Liver (tissue), 9 donors: ENCODE measurements around the gene HOXA3. TPM values are rescaled to one million over a fixed set of nuclear protein-coding genes. Genes with fewer than 3 reads are reported as not detected.

Source experiments
- DNase-seq: peaks from one replicate; pipeline ENCODE4 v3.0.0-alpha.2; 2017; ENCODE audit warnings: low spot score
- H3K27ac ChIP-seq, 2 donors: one replicate each; pipeline ENCODE4 v1.7.0; 2013; ENCODE audit warnings: inconsistent platforms in 2 of 2, low read length in 2 of 2, control low read depth in 1 of 2, low read depth in 1 of 2, mild to moderate bottlenecking in 1 of 2
- H3K27me3 ChIP-seq, 4 donors: one replicate each; pipeline versions ENCODE4 v1.6.1 to v1.7.0; 2013; ENCODE audit warnings: low read length in 3 of 4, inconsistent platforms in 1 of 4, mild to moderate bottlenecking in 1 of 4, moderate library complexity in 1 of 4; ENCODE audit not compliant: control insufficient read depth in 4 of 4, insufficient read depth in 4 of 4
- H3K36me3 ChIP-seq, 4 donors: one replicate each; pipeline versions ENCODE4 v1.6.1 to v1.7.0; 2013; ENCODE audit warnings: low read length in 3 of 4, mild to moderate bottlenecking in 3 of 4, low read depth in 1 of 4, moderate library complexity in 1 of 4; ENCODE audit not compliant: control insufficient read depth in 4 of 4, insufficient read depth in 3 of 4
- H3K4me1 ChIP-seq, 4 donors: one replicate each; pipeline versions ENCODE4 v1.6.1 to v1.7.0; 2013; ENCODE audit warnings: low read length in 3 of 4, mild to moderate bottlenecking in 3 of 4, moderate library complexity in 1 of 4; ENCODE audit not compliant: control insufficient read depth in 4 of 4, insufficient read depth in 4 of 4
- H3K4me3 ChIP-seq, 3 donors: one replicate each; pipeline versions ENCODE4 v1.6.1 to v1.7.0; 2013; ENCODE audit warnings: low read length in 3 of 3, control low read depth in 1 of 3, low read depth in 1 of 3, mild to moderate bottlenecking in 1 of 3
- H3K9ac ChIP-seq, 2 donors: one replicate each; pipeline ENCODE4 v1.7.0; 2013; ENCODE audit warnings: low read length in 2 of 2, mild to moderate bottlenecking in 2 of 2, moderate library complexity in 2 of 2, control low read depth in 1 of 2, low read depth in 1 of 2
- H3K9me3 ChIP-seq, 4 donors: one replicate each; pipeline versions ENCODE4 v1.6.1 to v1.7.0; 2013; ENCODE audit warnings: low read length in 3 of 4; ENCODE audit not compliant: control insufficient read depth in 4 of 4
- EGR1 ChIP-seq, 2 donors: IDR thresholded peaks; 2 replicates each; pipeline ENCODE4 v1.6.1; 2016 to 2018; ENCODE audit warnings: antibody characterized with exemption in 2 of 2, low read depth in 2 of 2
- FOXA1 ChIP-seq: IDR thresholded peaks from 2 replicates; pipeline ENCODE4 v1.6.1; 2016; ENCODE audit warnings: antibody characterized with exemption
- GABPA ChIP-seq, 2 donors: IDR thresholded peaks in 1 of 2; conservative IDR thresholded peaks in 1 of 2; 2 replicates each; pipeline ENCODE4 v1.6.1; 2016; ENCODE audit warnings: antibody characterized with exemption in 2 of 2, mild to moderate bottlenecking in 1 of 2, moderate library complexity in 1 of 2
- JUND ChIP-seq, 2 donors: IDR thresholded peaks; 2 replicates each; pipeline ENCODE4 v1.6.1; 2016; ENCODE audit warnings: antibody characterized with exemption in 2 of 2
- NR2F2 ChIP-seq: IDR thresholded peaks from 2 replicates; pipeline ENCODE4 v1.6.1; 2016; ENCODE audit warnings: antibody characterized with exemption
- RAD21 ChIP-seq, 2 donors: IDR thresholded peaks; 2 replicates each; pipeline ENCODE4 v1.6.1; 2016; ENCODE audit warnings: antibody characterized with exemption in 2 of 2, mild to moderate bottlenecking in 2 of 2
- RXRA ChIP-seq, 2 donors: IDR thresholded peaks; 2 replicates each; pipeline ENCODE4 v1.6.1; 2017 to 2018; ENCODE audit warnings: antibody characterized with exemption in 2 of 2, mild to moderate bottlenecking in 1 of 2
- SP1 ChIP-seq: IDR thresholded peaks from 2 replicates; pipeline ENCODE4 v1.6.1; 2018; ENCODE audit warnings: antibody characterized with exemption, mild to moderate bottlenecking
- TAF1 ChIP-seq: conservative IDR thresholded peaks from 2 replicates; pipeline ENCODE4 v1.6.1; 2016; ENCODE audit warnings: antibody characterized with exemption, mild to moderate bottlenecking
- YY1 ChIP-seq: IDR thresholded peaks from 2 replicates; pipeline ENCODE4 v1.6.1; 2016; ENCODE audit warnings: antibody characterized with exemption, mild to moderate bottlenecking
- WGBS: extraction: QIAGEN DNeasy Blood & Tissue Kit; methylation state at CpG from one replicate; pipeline ENCODE4 v1.1.7; 2013; 5-methylcytosine and 5-hydroxymethylcytosine counted together
- polyA plus RNA-seq, 2 donors: library from polyadenylated mRNA; stranded (reverse) in 1 of 2; unstranded in 1 of 2; fragments of 200-250 nt in 1 of 2; fragments of >200 nt in 1 of 2; fragmentation: Nextera tagmentation in 1 of 2; extraction: Ambion mirVana in 1 of 2; gene quantifications; one replicate each; pipeline versions ENCODE4 v1.2.1 to v1.2.3, GENCODE V29; 2013 to 2015
- total RNA-seq, 2 donors: library from RNA; depleted of rRNA; stranded (reverse); fragments of >200 nt; gene quantifications; one replicate each; pipeline ENCODE4 v1.2.3, GENCODE V29; 2014
- TF ChIP-seq, protein P1 (sequence below): IDR thresholded peaks from 2 replicates; pipeline ENCODE4 v1.6.1; 2016; ENCODE audit warnings: antibody characterized with exemption, mild to moderate bottlenecking
- TF ChIP-seq, protein P2 (sequence below): fragments of 150-350 bp; IDR thresholded peaks from 2 replicates; pipeline ENCODE4 v1.5.1; 2017; ENCODE audit warnings: improper control_type of control experiment, low read depth, low read length; ENCODE audit not compliant: missing input control
- TF ChIP-seq, protein P3 (sequence below): IDR thresholded peaks from 2 replicates; pipeline ENCODE4 v1.6.1; 2016; ENCODE audit warnings: antibody characterized with exemption
- donor health status: healthy.
- donor health status: healthy.
- donor health status: healthy.
- donor health status: healthy.
- donor health status: healthy.

Gene HOXA3
- total and polyA plus RNA-seq, 4 donors = 0.11 to 0.28 (median 0.20) TPM

DNA sequence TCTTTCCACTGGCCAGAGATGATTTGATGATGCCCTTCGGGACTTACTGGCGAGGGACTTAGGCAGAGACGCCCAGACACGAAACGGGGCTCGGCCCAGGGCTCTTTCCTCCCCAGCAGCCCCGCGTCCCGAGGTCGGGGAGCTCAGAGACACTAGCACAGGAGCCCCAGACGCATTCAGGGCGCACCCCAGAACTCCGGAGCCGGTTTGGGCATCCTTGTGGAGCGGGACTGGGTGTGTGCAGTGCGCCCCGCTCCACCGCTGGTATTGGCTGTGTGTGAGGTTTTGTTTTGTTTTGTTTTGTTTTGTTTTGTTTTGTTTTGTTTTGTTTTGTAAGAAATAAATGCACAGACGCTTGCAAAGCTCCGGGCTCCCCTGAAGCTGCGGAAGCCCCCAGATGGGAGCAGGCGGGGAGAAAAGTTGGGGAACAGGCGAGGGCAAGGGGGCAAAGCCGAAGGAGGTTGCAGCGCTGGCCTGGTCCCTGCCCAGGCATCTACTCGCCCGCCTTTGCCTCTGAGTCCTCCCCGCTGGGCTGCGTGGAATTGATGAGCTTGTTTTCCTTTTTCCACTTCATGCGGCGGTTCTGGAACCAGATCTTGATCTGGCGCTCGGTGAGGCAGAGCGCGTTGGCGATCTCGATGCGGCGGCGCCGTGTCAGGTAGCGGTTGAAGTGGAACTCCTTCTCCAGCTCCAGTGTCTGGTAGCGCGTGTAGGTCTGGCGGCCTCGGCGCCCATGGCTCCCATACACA is 7.0 kb downstream of the HOXA3 start:
- peaks cover 8 to 33% (median 16%) of the 10 kb centered on the region in 4 donors for H3K27me3 ChIP-seq

DNA sequence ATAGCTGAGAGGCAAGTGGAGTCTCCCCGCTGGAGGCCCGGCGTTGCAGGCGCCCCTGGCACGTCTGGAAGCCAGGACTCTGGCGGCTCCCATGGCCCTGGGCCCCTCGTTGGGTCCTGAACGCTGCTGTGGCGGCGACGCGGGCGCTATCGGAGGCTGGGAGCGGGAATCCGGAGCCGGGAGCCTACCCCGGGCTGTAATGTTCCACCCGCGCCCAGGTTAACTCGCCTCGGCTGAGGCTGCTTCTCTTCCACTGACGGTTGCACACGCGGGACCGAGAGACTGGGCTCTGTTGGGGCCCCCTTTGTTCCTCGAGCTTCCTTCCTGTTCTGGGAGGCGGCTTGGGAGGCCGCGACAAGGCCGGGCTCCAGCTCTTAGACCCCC is 7.6 kb downstream of the HOXA3 start:
- no peak overlapping the region for H3K9ac ChIP-seq
- H3K4me1 ChIP-seq = peaks cover 2 to 19% (median 7%) of the 10 kb centered on the region in 4 donors
- H3K36me3 ChIP-seq = no peaks in the 10 kb centered on the region
- no peak overlapping the region for H3K4me3 ChIP-seq
- TF ChIP-seq YY1 (no peak), JUND (IDR thresholded peaks at IDR 0.05) (no peak), RXRA (IDR thresholded peaks at IDR 0.05) (no peak), SP1 (no peak)
- peaks cover 0 to 11% (median 0%) of the 10 kb centered on the region in 4 donors for H3K9me3 ChIP-seq
- DNase-seq = no peak
- H3K27me3 ChIP-seq = peaks cover 8 to 33% (median 18%) of the 10 kb centered on the region in 4 donors
- no peak overlapping the region for H3K27ac ChIP-seq
- WGBS = 11% methylated on average over 31 of the region's 31 CpGs

More for the DNA sequence above, 7.0 kb downstream of the HOXA3 start:
- Histone ChIP-seq H3K4me1 (peaks cover 3 to 21% (median 7%) of the 10 kb centered on the region in 4 donors), H3K9ac (no peak overlapping the region), H3K27ac (no peak overlapping the region), H3K36me3 (no peaks in the 10 kb centered on the region), H3K9me3 (peaks cover 0 to 11% (median 0%) of the 10 kb centered on the region in 4 donors), H3K4me3 (no peak overlapping the region)
- no peak for DNase-seq
- WGBS = 26% methylated on average over 47 of the region's 47 CpGs
- no peak for TF ChIP-seq NR2F2
- TF ChIP-seq, protein P1, sequence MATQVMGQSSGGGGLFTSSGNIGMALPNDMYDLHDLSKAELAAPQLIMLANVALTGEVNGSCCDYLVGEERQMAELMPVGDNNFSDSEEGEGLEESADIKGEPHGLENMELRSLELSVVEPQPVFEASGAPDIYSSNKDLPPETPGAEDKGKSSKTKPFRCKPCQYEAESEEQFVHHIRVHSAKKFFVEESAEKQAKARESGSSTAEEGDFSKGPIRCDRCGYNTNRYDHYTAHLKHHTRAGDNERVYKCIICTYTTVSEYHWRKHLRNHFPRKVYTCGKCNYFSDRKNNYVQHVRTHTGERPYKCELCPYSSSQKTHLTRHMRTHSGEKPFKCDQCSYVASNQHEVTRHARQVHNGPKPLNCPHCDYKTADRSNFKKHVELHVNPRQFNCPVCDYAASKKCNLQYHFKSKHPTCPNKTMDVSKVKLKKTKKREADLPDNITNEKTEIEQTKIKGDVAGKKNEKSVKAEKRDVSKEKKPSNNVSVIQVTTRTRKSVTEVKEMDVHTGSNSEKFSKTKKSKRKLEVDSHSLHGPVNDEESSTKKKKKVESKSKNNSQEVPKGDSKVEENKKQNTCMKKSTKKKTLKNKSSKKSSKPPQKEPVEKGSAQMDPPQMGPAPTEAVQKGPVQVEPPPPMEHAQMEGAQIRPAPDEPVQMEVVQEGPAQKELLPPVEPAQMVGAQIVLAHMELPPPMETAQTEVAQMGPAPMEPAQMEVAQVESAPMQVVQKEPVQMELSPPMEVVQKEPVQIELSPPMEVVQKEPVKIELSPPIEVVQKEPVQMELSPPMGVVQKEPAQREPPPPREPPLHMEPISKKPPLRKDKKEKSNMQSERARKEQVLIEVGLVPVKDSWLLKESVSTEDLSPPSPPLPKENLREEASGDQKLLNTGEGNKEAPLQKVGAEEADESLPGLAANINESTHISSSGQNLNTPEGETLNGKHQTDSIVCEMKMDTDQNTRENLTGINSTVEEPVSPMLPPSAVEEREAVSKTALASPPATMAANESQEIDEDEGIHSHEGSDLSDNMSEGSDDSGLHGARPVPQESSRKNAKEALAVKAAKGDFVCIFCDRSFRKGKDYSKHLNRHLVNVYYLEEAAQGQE = no peak
- TF ChIP-seq YY1 = no peak
- no peak for TF ChIP-seq GABPA (IDR thresholded peaks at IDR 0.05 in 1 of 2, conservative IDR thresholded peaks at IDR 0.05 in 1 of 2)
- no peak for TF ChIP-seq RXRA (IDR thresholded peaks at IDR 0.05)
- no peak for TF ChIP-seq TAF1
- no peak for TF ChIP-seq EGR1 (IDR thresholded peaks at IDR 0.05; ENCODE audit: low read depth in 2 of 2)
- no peak for TF ChIP-seq SP1

DNA sequence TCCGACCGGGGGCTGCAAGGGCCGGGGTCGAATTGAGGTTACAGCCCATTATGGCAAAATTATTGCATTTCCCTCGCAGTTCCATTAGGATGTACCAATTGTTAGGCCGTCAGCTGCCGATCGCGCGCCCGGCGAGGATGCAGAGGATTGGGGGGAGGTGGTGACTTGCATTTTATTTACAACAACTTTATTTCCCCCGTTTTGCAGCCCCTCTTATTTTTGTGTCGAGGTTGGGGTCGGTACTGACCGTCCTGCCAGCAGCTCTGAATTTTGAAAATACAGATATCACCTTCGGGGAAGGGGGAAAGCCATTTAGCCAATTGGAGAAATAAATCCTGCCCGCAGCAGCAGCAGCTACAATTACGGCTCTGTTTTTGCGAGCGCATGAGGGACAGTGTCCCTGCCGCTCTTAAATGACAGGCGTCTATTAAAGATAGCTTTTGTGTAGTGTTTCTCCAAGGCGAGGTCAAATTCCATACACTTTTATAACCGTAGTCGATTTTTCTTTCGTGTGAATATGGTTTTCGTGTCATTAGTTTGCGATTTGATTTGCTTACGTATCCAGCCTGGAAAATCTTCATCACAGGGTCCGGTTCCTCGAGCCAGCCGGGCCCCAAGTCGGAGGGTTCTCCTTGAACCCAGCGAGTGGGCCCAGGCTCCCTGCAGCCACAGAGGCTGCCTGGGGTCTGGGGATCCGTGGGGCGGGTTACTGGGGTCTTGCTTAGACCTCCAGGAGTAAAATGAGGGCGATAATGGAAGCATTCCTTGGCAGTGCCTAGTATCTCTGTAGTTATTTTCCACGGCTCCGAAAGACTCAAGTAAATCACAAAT is 8.2 kb downstream of the HOXA3 start:
- peak overlapping the region in 1 of 3 donors; percentile 45 for H3K4me3 ChIP-seq

More for the DNA sequence above, 8.2 kb downstream of the HOXA3 start:
- Histone ChIP-seq H3K27me3 (peaks cover 10 to 30% (median 18%) of the 10 kb centered on the region in 4 donors), H3K9ac (no peak overlapping the region), H3K9me3 (peaks cover 0 to 11% (median 0%) of the 10 kb centered on the region in 4 donors), H3K36me3 (no peaks in the 10 kb centered on the region), H3K4me1 (peaks cover 2 to 19% (median 10%) of the 10 kb centered on the region in 4 donors), H3K27ac (no peak overlapping the region)
- 25% methylated on average over 40 of the region's 40 CpGs for WGBS
- TF ChIP-seq FOXA1 = no peak
- TF ChIP-seq TAF1 = no peak
- TF ChIP-seq RXRA (IDR thresholded peaks at IDR 0.05) = no peak
- TF ChIP-seq, protein P2, sequence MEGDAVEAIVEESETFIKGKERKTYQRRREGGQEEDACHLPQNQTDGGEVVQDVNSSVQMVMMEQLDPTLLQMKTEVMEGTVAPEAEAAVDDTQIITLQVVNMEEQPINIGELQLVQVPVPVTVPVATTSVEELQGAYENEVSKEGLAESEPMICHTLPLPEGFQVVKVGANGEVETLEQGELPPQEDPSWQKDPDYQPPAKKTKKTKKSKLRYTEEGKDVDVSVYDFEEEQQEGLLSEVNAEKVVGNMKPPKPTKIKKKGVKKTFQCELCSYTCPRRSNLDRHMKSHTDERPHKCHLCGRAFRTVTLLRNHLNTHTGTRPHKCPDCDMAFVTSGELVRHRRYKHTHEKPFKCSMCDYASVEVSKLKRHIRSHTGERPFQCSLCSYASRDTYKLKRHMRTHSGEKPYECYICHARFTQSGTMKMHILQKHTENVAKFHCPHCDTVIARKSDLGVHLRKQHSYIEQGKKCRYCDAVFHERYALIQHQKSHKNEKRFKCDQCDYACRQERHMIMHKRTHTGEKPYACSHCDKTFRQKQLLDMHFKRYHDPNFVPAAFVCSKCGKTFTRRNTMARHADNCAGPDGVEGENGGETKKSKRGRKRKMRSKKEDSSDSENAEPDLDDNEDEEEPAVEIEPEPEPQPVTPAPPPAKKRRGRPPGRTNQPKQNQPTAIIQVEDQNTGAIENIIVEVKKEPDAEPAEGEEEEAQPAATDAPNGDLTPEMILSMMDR = no peak
- no peak for TF ChIP-seq RAD21 (IDR thresholded peaks at IDR 0.05)
- TF ChIP-seq, protein P3, sequence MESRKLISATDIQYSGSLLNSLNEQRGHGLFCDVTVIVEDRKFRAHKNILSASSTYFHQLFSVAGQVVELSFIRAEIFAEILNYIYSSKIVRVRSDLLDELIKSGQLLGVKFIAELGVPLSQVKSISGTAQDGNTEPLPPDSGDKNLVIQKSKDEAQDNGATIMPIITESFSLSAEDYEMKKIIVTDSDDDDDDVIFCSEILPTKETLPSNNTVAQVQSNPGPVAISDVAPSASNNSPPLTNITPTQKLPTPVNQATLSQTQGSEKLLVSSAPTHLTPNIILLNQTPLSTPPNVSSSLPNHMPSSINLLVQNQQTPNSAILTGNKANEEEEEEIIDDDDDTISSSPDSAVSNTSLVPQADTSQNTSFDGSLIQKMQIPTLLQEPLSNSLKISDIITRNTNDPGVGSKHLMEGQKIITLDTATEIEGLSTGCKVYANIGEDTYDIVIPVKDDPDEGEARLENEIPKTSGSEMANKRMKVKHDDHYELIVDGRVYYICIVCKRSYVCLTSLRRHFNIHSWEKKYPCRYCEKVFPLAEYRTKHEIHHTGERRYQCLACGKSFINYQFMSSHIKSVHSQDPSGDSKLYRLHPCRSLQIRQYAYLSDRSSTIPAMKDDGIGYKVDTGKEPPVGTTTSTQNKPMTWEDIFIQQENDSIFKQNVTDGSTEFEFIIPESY = no peak
- DNase-seq = no peak
